Right renal pelvis (tissue), 4 donors: ENCODE measurements around the gene CDS2. TPM values are rescaled to one million over a fixed set of nuclear protein-coding genes. Genes with fewer than 3 reads are reported as not detected.

Experiments used
- polyA plus RNA-seq, 4 donors: library from polyadenylated mRNA; unstranded; fragments of 120-200 nt; gene quantifications; one replicate each; pipeline ENCODE4 v1.2.1, GENCODE V29; 2013; ENCODE audit not compliant: insufficient read length in 4 of 4

The CDS2 gene
- polyA plus RNA-seq, 4 donors, result 35.1 to 44.2 (median 43.8) TPM

Other genes starting within 250 kb of the CDS2 start
- 10 to 100 TPM; 20.9 to 24.0 (median 23.5) TPM for gene SLC23A2, start 125.5 kb upstream of the CDS2 start, polyA plus RNA-seq
- gene TMEM230, start 13.9 kb upstream of the CDS2 start, polyA plus RNA-seq, result 100 to 1,000 TPM; 159 to 209 (median 199) TPM
- gene PCNA, start 7.0 kb upstream of the CDS2 start, polyA plus RNA-seq, result 100 to 1,000 TPM; 171 to 198 (median 175) TPM
- gene PROKR2, start 189.9 kb downstream of the CDS2 start, polyA plus RNA-seq, result under 1 TPM in 1 of 4 donors, not detected in 3; 0.35 TPM